Progenitor cell of endocrine pancreas (in vitro differentiated cells): ENCODE measurements around the gene NPB. TPM values are rescaled to one million over a fixed set of nuclear protein-coding genes. Genes with fewer than 3 reads are reported as not detected.
A peak's percentile ranks its signal among the peaks of the same experiment; 100 is the strongest.

ENCODE experiments used
- DNase-seq: peaks from one replicate; pipeline ENCODE4 v3.0.0; 2021; ENCODE audit warnings: low spot score; ENCODE audit not compliant: unreplicated experiment
- H3K27ac Mint-ChIP-seq: 2 replicates; pipeline ENCODE4 v1.8.0; 2021; ENCODE audit warnings: mild to moderate bottlenecking, moderate library complexity, mixed read lengths
- H3K27me3 Mint-ChIP-seq: 2 replicates; pipeline ENCODE4 v1.8.0; 2021; ENCODE audit warnings: mixed read lengths
- H3K36me3 Mint-ChIP-seq: 2 replicates; pipeline ENCODE4 v1.8.0; 2022; ENCODE audit warnings: mixed read lengths; ENCODE audit not compliant: insufficient read depth
- H3K4me1 Mint-ChIP-seq: 2 replicates; pipeline ENCODE4 v1.8.0; 2021; ENCODE audit warnings: low read depth, mixed read lengths
- H3K4me3 Mint-ChIP-seq: 2 replicates; pipeline ENCODE4 v1.8.0; 2021; ENCODE audit warnings: low read depth, mild to moderate bottlenecking, moderate library complexity, mixed read lengths
- H3K9me3 Mint-ChIP-seq: 2 replicates; pipeline ENCODE4 v1.8.0; 2021; ENCODE audit warnings: low read depth, mixed read lengths
- total RNA-seq: library from RNA; stranded (reverse); gene quantifications from 2 replicates; pipeline ENCODE4 v1.2.1, GENCODE V29; 2021
- TF ChIP-seq, protein P1 (sequence below): fragments of 200-600 bp; sonication (generic); IDR thresholded peaks from one replicate; pipeline ENCODE4 v1.5.0; 2021; ENCODE audit warnings: antibody characterized with exemption, mild to moderate bottlenecking; ENCODE audit not compliant: unreplicated experiment

NPB gene
- total RNA-seq, 1 donor from 2014 or later = 1.7 TPM

DNA sequence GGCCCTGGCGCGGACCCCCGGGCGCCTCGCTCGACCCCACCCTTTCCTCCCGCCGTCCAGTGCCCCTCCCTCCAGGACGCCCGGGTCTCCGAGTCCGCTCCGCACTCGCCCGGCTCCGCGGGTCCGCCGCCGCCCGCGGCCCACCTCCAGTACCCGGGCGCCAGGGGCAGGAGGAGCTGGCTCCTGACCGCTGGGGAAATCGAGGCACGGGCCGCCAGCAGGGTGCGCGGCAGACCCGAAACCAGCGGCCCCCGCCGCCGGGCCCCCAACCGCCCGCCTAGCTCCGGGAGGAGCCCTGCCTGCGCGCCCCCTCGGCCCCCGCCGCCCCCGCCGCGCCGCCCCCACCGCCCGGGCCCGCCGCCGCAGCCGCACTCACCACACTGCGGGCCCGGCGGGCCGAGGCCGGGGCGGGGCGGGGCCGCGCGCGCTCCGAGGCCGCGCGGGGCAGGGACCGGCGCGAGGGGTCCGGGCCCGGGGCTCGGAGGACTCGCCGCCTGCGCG lies 25.2 kb downstream of the NPB start:
- no peak for DNase-seq
- H3K4me3 Mint-ChIP-seq = peak overlapping the region; percentile 61
- no peaks in the 10 kb centered on the region for H3K36me3 Mint-ChIP-seq
- TF ChIP-seq, protein P1, sequence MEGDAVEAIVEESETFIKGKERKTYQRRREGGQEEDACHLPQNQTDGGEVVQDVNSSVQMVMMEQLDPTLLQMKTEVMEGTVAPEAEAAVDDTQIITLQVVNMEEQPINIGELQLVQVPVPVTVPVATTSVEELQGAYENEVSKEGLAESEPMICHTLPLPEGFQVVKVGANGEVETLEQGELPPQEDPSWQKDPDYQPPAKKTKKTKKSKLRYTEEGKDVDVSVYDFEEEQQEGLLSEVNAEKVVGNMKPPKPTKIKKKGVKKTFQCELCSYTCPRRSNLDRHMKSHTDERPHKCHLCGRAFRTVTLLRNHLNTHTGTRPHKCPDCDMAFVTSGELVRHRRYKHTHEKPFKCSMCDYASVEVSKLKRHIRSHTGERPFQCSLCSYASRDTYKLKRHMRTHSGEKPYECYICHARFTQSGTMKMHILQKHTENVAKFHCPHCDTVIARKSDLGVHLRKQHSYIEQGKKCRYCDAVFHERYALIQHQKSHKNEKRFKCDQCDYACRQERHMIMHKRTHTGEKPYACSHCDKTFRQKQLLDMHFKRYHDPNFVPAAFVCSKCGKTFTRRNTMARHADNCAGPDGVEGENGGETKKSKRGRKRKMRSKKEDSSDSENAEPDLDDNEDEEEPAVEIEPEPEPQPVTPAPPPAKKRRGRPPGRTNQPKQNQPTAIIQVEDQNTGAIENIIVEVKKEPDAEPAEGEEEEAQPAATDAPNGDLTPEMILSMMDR = no peak
- peaks cover 3% of the 10 kb centered on the region for H3K27me3 Mint-ChIP-seq
- peaks cover 26% of the 10 kb centered on the region for H3K4me1 Mint-ChIP-seq
- no peak overlapping the region for H3K27ac Mint-ChIP-seq
- no peaks in the 10 kb centered on the region for H3K9me3 Mint-ChIP-seq

DNA sequence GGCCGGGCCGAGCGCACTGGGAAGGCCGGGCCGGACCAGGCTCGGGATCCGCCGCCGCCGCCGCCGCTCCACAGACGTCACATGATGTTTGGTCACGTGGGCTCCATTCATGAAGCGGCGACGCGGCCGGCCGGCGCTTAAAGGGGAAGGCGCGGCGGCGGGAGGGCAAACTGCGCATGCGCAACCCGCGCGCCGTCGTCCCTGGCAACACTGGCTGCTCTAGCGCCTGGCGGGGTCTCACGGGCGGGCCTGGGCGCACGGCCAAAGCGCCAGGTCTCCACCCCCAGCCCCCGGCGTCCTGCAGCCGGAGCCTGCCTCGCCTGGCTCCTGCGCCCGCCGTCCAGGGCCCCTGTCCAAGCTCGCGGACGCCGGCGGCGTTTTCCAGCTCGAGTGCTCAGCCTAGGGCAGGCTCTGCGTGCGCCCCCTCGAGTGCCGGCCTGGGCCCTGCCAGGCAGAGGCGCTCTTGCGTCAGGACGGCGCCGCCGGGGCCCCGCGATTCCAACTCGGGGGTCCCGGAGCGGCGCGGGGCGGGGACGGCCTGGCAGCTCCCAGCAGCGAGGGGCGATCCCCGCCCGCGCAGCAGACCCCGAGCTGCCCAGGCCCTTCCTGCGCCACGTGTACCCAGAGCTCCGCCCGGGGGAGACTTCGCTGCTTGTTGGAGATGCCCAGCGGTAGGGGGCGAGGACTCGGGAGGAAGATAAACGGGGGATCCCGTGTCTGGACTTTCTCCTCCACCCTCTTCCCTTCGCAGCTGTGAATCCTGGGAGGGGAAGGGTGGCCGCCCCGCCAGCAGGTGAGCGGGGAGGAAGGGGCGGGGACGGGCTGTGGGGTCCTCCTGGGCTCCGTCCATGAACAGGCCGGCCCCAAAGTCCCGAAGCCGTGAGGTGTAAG lies 25.9 kb downstream of the NPB start, which contains the start of gene MAFG:
TSS of gene MAFG (minus strand) at position 83 of the 891 bp plus-strand sequence. CDS start 4,550 bp downstream, outside the sequence.
- peaks cover 3% of the 10 kb centered on the region for H3K27me3 Mint-ChIP-seq
- peak within 1 kb of the TSS; percentile 99 for H3K27ac Mint-ChIP-seq
- H3K4me1 Mint-ChIP-seq = peaks cover 22% of the 10 kb centered on the region
- TF ChIP-seq, protein P1 = peak; percentile 49
- peak within 1 kb of the TSS; percentile 86 for H3K4me3 Mint-ChIP-seq
- DNase-seq = peak; percentile 91
- H3K36me3 Mint-ChIP-seq = no peaks in the 10 kb centered on the region
- no peaks in the 10 kb centered on the region for H3K9me3 Mint-ChIP-seq

DNA sequence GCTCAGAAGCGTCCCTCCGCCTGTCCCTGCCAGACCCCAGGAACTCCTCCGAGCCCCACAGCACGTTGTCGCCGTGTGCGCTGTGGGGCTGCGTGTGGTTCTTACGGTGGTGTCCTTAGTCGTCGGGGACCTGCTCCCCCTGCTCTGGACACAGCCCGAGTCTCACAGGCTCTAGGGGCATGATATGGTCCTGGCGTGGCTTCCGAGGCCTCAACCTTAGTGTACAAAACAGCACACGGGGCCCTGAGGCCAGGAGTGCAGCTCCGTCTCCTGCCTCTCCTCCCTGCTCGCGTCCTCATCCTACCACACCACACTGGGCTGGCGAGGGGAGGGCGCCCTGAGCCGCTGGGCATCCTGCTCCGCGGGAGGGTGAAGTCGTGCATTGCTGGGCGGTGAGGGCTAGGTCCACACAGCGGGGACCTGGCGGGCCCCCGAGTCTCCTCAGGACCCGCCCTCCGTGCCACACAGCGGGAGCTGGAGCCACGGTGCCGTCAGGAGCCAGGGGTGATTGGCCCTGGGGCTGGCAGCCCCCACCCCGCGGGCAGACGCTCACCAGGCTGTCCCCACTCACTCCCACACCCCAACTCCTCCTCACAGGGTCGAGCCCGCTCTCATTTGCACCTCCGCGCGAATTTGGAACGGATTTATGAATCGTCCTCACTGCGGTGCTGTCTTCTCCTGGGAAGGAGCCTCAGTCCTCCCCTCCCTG lies 26.7 kb downstream of the NPB start:
- no peaks in the 10 kb centered on the region for H3K36me3 Mint-ChIP-seq
- no peak for DNase-seq
- TF ChIP-seq, protein P1 = no peak
- H3K4me3 Mint-ChIP-seq = peak overlapping the region; percentile 60
- peaks cover 18% of the 10 kb centered on the region for H3K4me1 Mint-ChIP-seq
- no peaks in the 10 kb centered on the region for H3K9me3 Mint-ChIP-seq
- H3K27me3 Mint-ChIP-seq = peaks cover 3% of the 10 kb centered on the region
- no peak overlapping the region for H3K27ac Mint-ChIP-seq

DNA sequence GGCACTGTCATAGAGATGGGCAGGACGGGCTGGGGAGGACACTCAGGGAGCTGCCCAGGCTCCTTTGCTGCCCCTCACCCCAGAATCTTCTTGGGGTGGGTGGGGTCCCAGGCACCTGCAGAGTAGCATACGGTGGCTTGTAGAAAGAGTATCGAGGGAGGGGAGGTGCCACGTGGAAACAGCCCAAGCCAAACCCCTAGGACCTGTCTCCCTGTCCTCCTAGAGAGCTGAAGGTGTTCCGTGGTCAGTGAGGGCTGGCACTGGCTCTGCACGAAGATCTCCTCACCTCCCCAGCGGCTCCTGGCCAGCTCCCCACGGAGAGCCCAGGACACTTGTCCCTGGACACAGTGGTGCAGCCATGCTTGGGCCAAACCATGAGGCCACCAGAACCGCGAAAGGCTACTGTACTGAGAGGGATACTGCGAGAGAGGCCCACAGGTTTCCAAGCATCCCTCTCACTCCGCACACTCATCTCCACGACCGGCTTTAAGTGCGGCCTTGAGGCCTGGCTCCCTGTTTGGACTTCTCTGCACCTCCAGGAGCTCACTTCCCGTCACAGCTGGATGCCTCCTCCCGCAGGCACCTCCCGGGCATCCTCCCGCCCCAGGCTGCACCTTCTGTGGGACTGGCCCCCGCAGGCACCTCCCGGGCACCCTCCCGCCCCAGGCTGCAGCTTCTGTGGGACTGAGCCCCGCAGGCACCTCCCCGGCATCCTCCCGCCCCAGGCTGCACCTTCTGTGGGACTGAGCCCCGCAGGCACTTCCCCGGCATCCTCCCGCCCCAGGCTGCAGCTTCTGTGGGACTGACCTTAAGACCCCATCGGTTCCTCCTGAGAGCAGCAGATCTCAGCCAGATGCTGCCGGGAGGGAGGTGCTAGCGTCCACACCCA lies 27.5 kb downstream of the NPB start:
- peaks cover 14% of the 10 kb centered on the region for H3K4me1 Mint-ChIP-seq
- no peak overlapping the region for H3K27ac Mint-ChIP-seq
- peak overlapping the region; percentile 46 for H3K4me3 Mint-ChIP-seq
- DNase-seq = no peak
- no peaks in the 10 kb centered on the region for H3K36me3 Mint-ChIP-seq
- TF ChIP-seq, protein P1 = no peak
- peaks cover 3% of the 10 kb centered on the region for H3K27me3 Mint-ChIP-seq
- no peaks in the 10 kb centered on the region for H3K9me3 Mint-ChIP-seq
